ENCODE data around the gene LRRFIP2. TPM values are rescaled to one million over a fixed set of nuclear protein-coding genes. Genes with fewer than 3 reads are reported as not detected.

LRRFIP2 gene
- total RNA-seq, 4 donors from 2014 or later, result 67.1 to 102 (median 83.1) TPM

DNA sequence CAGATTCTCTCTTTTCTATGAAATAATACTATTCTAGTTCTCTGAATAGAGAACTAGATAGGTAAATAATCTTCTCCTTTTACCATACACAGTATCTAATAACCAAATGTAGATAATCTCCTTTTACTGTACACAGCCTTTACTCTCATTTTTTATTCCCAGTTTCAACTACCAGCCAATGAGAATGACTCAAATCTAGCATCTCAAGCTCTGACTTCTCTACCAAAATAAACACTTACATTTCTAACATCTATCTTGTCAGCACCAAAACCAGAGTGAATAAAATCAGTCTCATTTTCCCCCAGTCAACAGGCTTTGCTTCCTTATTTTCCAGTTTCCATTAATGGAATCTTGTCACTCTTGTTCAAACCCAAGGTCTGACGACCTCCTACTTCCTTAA lies 36.9 kb downstream of the LRRFIP2 start:
- intact Hi-C loops (cut with DNase I; ENCODE audit: low total_unique reads), result no loop called here
- H3K4me3 ChIP-seq (ENCODE audit: low read depth, poor library complexity, severe bottlenecking), result no peak overlapping the region
- TF ChIP-seq POLR2A (IDR thresholded peaks at IDR 0.05), result no peak
- TF ChIP-seq, protein P1, sequence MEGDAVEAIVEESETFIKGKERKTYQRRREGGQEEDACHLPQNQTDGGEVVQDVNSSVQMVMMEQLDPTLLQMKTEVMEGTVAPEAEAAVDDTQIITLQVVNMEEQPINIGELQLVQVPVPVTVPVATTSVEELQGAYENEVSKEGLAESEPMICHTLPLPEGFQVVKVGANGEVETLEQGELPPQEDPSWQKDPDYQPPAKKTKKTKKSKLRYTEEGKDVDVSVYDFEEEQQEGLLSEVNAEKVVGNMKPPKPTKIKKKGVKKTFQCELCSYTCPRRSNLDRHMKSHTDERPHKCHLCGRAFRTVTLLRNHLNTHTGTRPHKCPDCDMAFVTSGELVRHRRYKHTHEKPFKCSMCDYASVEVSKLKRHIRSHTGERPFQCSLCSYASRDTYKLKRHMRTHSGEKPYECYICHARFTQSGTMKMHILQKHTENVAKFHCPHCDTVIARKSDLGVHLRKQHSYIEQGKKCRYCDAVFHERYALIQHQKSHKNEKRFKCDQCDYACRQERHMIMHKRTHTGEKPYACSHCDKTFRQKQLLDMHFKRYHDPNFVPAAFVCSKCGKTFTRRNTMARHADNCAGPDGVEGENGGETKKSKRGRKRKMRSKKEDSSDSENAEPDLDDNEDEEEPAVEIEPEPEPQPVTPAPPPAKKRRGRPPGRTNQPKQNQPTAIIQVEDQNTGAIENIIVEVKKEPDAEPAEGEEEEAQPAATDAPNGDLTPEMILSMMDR (IDR thresholded peaks at IDR 0.05), result no peak
- WGBS, 2 donors, result 56 to 71% methylated on average over 1 of the region's 1 CpG
- DNase-seq (ENCODE audit: low spot score in 2 of 2), result no peak

DNA sequence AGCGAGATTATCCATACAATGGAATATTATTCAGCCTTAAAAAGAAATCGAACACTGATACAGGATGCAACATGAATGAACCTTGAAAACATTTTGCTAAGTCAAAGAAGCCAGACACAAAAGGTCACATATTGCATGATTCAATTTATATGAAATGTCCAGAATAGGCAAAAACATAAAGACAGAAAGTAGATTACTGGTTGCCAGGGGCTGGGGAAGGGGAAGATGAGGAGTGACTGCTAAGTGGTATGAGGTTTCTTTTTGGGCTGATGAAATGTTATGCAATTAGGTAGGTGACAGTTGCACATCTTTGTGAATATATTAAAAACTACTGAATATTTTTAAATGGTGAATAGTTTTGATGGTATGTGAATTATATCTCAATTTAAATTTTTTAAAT lies 38.3 kb downstream of the LRRFIP2 start:
- no peak overlapping the region for H3K4me3 ChIP-seq (ENCODE audit: low read depth, poor library complexity, severe bottlenecking)
- 97% methylated on average over 2 of the region's 2 CpGs for WGBS, 2 donors
- no peak for TF ChIP-seq POLR2A (IDR thresholded peaks at IDR 0.05)
- TF ChIP-seq, protein P1 (IDR thresholded peaks at IDR 0.05), result no peak
- DNase-seq (ENCODE audit: low spot score in 2 of 2), result no peak
- intact Hi-C loops (cut with DNase I; ENCODE audit: low total_unique reads), result no loop called here

DNA sequence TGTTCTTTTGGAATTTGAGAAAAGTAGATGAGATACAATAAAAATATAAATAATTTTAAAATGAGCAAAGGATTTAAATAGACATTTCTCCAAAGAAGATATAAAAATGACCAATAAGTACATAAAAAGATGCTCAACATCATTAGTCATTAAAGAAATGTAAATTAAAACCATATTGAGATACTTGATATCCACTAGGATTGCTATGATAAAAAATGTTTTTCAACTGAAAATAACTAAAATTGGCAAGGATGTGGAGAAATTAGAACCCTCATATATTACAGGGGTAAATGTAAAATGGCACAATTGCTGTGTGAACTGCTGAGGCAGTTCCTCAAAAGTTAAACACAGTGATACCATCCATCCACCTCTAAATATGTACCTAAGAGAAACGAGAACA lies 38.8 kb downstream of the LRRFIP2 start:
- 95 to 100% methylated on average over 1 of the region's 1 CpG for WGBS, 2 donors
- no peak overlapping the region for H3K4me3 ChIP-seq (ENCODE audit: low read depth, poor library complexity, severe bottlenecking)
- no peak for TF ChIP-seq POLR2A (IDR thresholded peaks at IDR 0.05)
- TF ChIP-seq, protein P1 (IDR thresholded peaks at IDR 0.05), result no peak
- DNase-seq (ENCODE audit: low spot score in 2 of 2), result no peak
- intact Hi-C loops (cut with DNase I; ENCODE audit: low total_unique reads), result no loop called here

DNA sequence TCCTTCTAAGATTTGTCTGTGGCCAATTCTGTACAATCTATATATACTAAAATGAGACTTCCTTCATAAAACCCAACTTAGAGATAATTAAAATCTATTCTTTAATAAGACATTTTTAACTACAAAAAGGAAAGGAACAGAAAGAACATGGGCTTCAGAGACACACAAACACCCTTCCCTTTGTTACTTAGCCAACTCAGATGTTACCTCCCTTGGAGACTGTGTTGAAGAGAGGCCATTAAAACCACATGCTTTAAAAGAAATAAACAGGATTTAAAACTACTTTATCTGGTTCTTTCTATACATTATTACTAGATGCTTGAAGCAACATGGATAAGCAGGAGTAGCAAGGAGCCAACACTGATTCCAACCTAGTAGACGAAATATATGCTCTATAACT lies 42.0 kb downstream of the LRRFIP2 start:
- TF ChIP-seq, protein P1 (IDR thresholded peaks at IDR 0.05), result no peak
- no peak for TF ChIP-seq POLR2A (IDR thresholded peaks at IDR 0.05)
- no peak overlapping the region for H3K4me3 ChIP-seq (ENCODE audit: low read depth, poor library complexity, severe bottlenecking)
- DNase-seq (ENCODE audit: low spot score in 2 of 2), result no peak
- WGBS, 2 donors, result 92% methylated on average over 1 of the region's 1 CpG
- intact Hi-C loops (cut with DNase I; ENCODE audit: low total_unique reads), result no loop called here

DNA sequence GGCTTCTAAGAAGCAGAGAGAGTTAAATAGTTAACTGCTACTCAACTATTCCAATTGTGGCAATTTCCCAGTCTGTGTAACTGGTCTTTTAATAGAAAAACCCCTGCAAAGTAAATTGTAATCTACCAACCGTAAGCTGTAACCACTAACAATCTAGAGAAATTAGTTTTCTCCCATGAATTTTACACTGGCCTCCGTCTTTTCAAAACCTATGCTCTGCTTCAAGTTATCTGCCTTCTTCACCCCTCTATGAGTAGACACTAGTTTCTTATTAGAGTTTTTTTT lies 42.6 kb downstream of the LRRFIP2 start:
- intact Hi-C loops (cut with DNase I; ENCODE audit: low total_unique reads), result no loop called here
- no peak for DNase-seq (ENCODE audit: low spot score in 2 of 2)
- H3K4me3 ChIP-seq (ENCODE audit: low read depth, poor library complexity, severe bottlenecking), result no peak overlapping the region
- no peak for TF ChIP-seq POLR2A (IDR thresholded peaks at IDR 0.05)
- TF ChIP-seq, protein P1 (IDR thresholded peaks at IDR 0.05), result no peak
- 76% methylated on average over 2 of the region's 2 CpGs for WGBS, 2 donors

DNA sequence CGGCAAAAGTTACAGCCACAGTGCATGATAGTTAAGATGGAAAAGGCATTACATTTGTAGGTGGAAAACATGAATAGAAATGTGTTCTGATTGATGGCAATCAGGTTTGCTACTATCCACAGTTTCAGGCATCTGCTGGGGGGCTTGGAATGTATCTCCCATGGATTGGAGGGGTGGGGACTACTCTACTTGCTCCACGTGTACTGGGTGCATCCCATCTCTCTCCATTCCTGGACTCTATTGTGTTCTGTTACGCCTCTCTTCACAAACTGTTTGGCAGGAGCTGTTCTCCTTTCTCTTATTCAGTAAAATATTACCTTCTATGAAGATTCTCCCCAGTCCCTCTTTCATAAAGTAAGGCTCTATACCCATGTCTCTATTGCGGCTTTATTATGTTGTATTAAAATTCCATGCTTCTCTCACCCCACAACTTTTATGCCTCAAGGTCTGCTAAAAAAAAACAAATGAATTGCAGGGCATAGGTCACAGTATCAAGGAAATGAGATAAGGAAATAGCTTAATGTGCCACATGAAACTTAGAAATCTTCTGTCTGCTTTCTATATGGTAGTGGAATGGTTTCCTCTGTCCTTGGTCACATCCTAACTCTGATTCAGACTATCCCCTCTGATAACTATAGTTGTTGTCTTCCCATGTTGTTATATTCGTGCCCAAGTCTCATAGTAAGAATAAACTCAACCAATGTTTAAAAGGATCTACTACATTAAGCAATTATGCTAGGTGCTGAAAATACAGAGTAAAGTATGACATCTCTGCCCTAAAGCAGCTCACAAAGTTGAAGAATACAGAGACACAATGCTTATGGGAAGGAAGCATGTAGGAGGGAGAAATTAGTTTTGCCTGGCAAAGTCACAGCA lies 43.2 kb downstream of the LRRFIP2 start:
- no peak overlapping the region for H3K4me3 ChIP-seq (ENCODE audit: low read depth, poor library complexity, severe bottlenecking)
- 74 to 76% methylated on average over 5 of the region's 5 CpGs for WGBS, 2 donors
- intact Hi-C loops (cut with DNase I; ENCODE audit: low total_unique reads), result no loop called here
- DNase-seq (ENCODE audit: low spot score in 2 of 2), result no peak
- TF ChIP-seq, protein P1 (IDR thresholded peaks at IDR 0.05), result no peak
- no peak for TF ChIP-seq POLR2A (IDR thresholded peaks at IDR 0.05)

Measured in lower leg skin (tissue), 4 donors.